DOHH2 (cell line): Measurements from ENCODE around the gene NFKBIE.
A peak's percentile ranks its signal among the peaks of the same experiment; 100 is the strongest.

Experiments
- H3F3A ChIP-seq: fragments of 200-600 bp; sonication (generic), shearing (Covaris generic); 2 replicates; pipeline ENCODE4 v1.6.0; 2016; ENCODE audit warnings: antibody characterized with exemption, mild to moderate bottlenecking; ENCODE audit not compliant: control insufficient read depth, insufficient read depth
- H3K27ac ChIP-seq: fragments of 200-600 bp; sonication (generic); 2 replicates; pipeline ENCODE4 v1.5.1; 2014; ENCODE audit warnings: low read depth, mild to moderate bottlenecking, low read length, moderate library complexity
- H3K27me3 ChIP-seq: fragments of 200-600 bp; sonication (generic); 2 replicates; pipeline ENCODE4 v1.6.1; 2014; ENCODE audit warnings: mild to moderate bottlenecking, low read length, mixed read lengths; ENCODE audit not compliant: control insufficient read depth
- H3K36me3 ChIP-seq: fragments of 200-600 bp; sonication (generic); 2 replicates; pipeline ENCODE4 v1.6.1; 2014; ENCODE audit warnings: mild to moderate bottlenecking, low read length, moderate library complexity, mixed read lengths; ENCODE audit not compliant: control insufficient read depth
- H3K4me1 ChIP-seq: fragments of 200-600 bp; sonication (generic); 2 replicates; pipeline ENCODE4 v1.6.1; 2014; ENCODE audit warnings: mild to moderate bottlenecking, low read length, mixed read lengths; ENCODE audit not compliant: control insufficient read depth
- H3K4me2 ChIP-seq: fragments of 200-600 bp; sonication (generic); 2 replicates; pipeline ENCODE4 v1.6.0; 2014; ENCODE audit warnings: mild to moderate bottlenecking, low read length, moderate library complexity
- H3K4me3 ChIP-seq: fragments of 200-600 bp; sonication (generic); 2 replicates; pipeline ENCODE4 v1.5.1; 2014; ENCODE audit warnings: mild to moderate bottlenecking, low read length, mixed read lengths
- H3K79me2 ChIP-seq: fragments of 200-600 bp; sonication (generic); 2 replicates; pipeline ENCODE4 v1.6.1; 2014; ENCODE audit warnings: mild to moderate bottlenecking, low read length, mixed read lengths; ENCODE audit not compliant: control insufficient read depth
- H3K9me2 ChIP-seq: fragments of 200-600 bp; sonication (generic); replicated peaks from 2 replicates; pipeline ENCODE4 v1.6.1; 2014; ENCODE audit warnings: mild to moderate bottlenecking, low read length, mixed read lengths; ENCODE audit not compliant: control insufficient read depth
- H3K9me3 ChIP-seq: fragments of 200-600 bp; sonication (generic); 2 replicates; pipeline ENCODE4 v1.6.1; 2014; ENCODE audit warnings: antibody characterized with exemption, low read length, mixed read lengths; ENCODE audit not compliant: control insufficient read depth, insufficient read depth
- H4K20me1 ChIP-seq: fragments of 200-600 bp; sonication (generic); 2 replicates; pipeline ENCODE4 v1.6.0; 2014; ENCODE audit warnings: low read depth, mild to moderate bottlenecking, antibody characterized with exemption, low read length, moderate library complexity; ENCODE audit not compliant: control insufficient read depth, insufficient read depth
- EZH2phosphoT487 ChIP-seq: fragments of 200-600 bp; sonication (generic); IDR thresholded peaks from 2 replicates; pipeline ENCODE4 v1.6.1; 2017; ENCODE audit warnings: borderline replicate concordance, mild to moderate bottlenecking, antibody characterized with exemption, low read length, moderate library complexity, mixed read lengths
- TF ChIP-seq, protein P1 (sequence below): fragments of 200-600 bp; sonication (generic); IDR thresholded peaks from one replicate; pipeline ENCODE4 v1.5.1; 2014; ENCODE audit warnings: antibody characterized with exemption, mild to moderate bottlenecking, low read depth, low read length; ENCODE audit not compliant: poor library complexity, severe bottlenecking

Gene NFKBIE

GRCh38 chr6:44260451-44261297 is 4.7 kb downstream of the NFKBIE start:
- peaks cover 64% of the 10 kb centered on the region for H3K4me1 ChIP-seq
- peak overlapping the region; percentile 0; the same call in 1 of the 2 replicates for H3K27ac ChIP-seq
- TF ChIP-seq EZH2phosphoT487, result no peak
- TF ChIP-seq, protein P1, sequence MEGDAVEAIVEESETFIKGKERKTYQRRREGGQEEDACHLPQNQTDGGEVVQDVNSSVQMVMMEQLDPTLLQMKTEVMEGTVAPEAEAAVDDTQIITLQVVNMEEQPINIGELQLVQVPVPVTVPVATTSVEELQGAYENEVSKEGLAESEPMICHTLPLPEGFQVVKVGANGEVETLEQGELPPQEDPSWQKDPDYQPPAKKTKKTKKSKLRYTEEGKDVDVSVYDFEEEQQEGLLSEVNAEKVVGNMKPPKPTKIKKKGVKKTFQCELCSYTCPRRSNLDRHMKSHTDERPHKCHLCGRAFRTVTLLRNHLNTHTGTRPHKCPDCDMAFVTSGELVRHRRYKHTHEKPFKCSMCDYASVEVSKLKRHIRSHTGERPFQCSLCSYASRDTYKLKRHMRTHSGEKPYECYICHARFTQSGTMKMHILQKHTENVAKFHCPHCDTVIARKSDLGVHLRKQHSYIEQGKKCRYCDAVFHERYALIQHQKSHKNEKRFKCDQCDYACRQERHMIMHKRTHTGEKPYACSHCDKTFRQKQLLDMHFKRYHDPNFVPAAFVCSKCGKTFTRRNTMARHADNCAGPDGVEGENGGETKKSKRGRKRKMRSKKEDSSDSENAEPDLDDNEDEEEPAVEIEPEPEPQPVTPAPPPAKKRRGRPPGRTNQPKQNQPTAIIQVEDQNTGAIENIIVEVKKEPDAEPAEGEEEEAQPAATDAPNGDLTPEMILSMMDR, result no peak
- peaks cover 73% of the 10 kb centered on the region for H3K36me3 ChIP-seq
- H4K20me1 ChIP-seq, result no peaks in the 10 kb centered on the region
- peaks cover 54% of the 10 kb centered on the region for H3K79me2 ChIP-seq
- H3K9me2 ChIP-seq, result no peaks in the 10 kb centered on the region
- no peaks in the 10 kb centered on the region for H3K9me3 ChIP-seq
- H3F3A ChIP-seq, result peaks cover 31% of the 10 kb centered on the region
- no peak overlapping the region for H3K4me3 ChIP-seq
- H3K27me3 ChIP-seq, result no peaks in the 10 kb centered on the region
- H3K4me2 ChIP-seq, result peak overlapping the region; percentile 90; the same call in 1 of the 2 replicates

DNA sequence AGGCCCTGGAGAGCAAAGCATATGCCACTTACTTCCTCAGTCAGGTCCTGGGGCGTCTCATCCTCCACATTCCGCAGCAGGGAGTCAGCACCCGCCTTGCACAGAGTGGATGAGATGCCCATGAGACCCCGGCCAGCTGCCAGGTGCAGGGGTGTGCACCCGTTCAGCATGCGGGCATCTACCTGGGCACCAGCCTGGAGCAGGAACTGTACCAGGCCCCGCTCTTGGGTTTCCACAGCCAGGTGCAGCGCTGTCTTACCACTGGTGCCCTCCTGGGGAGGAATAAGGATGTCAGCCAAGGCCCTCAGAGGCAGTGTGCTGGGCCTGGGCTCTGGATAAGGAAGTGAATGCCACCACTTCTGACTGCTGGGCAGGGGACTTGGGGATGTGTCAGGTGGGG is 5.3 kb downstream of the NFKBIE start:
- Histone ChIP-seq H3K79me2 (peaks cover 52% of the 10 kb centered on the region), H3F3A (peaks cover 38% of the 10 kb centered on the region), H3K9me2 (no peaks in the 10 kb centered on the region), H3K36me3 (peaks cover 74% of the 10 kb centered on the region), H3K27me3 (no peaks in the 10 kb centered on the region), H3K4me2 (no peak overlapping the region), H4K20me1 (no peaks in the 10 kb centered on the region), H3K27ac (no peak overlapping the region), H3K4me1 (peaks cover 69% of the 10 kb centered on the region), H3K4me3 (no peak overlapping the region), H3K9me3 (no peaks in the 10 kb centered on the region)
- TF ChIP-seq, protein P1, result no peak
- no peak for TF ChIP-seq EZH2phosphoT487

DNA sequence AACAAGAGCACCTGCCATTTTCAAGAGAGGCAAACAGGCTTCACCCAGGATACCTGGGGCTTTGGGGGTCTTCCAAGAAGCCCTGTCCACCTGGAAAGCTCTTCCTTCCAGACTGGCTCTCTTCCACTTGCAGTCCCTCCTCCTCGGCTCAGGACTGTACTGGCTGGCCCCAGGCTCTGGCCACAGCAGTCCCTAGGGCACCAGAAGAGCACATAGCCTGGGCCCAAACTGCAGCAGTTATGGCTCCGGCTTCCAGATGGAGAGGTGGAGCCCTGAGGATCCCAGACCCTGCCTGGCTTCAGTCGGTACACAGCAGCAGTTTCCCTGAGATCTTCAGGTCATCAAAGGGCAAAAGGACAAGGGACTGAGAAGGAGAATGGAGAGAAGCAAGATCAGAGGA is 6.4 kb downstream of the NFKBIE start:
- Histone ChIP-seq H4K20me1 (no peaks in the 10 kb centered on the region; the same call in 1 of the 2 replicates), H3K9me2 (no peaks in the 10 kb centered on the region), H3K4me2 (no peak overlapping the region), H3K4me3 (no peak overlapping the region), H3K79me2 (peaks cover 42% of the 10 kb centered on the region), H3K9me3 (no peaks in the 10 kb centered on the region), H3K4me1 (peaks cover 77% of the 10 kb centered on the region), H3K27ac (peak overlapping the region; percentile 55; the same call in 1 of the 2 replicates), H3K27me3 (no peaks in the 10 kb centered on the region), H3F3A (peaks cover 42% of the 10 kb centered on the region), H3K36me3 (peaks cover 79% of the 10 kb centered on the region)
- TF ChIP-seq, protein P1, result no peak
- TF ChIP-seq EZH2phosphoT487, result no peak
